Left renal pelvis (tissue), 4 donors: ENCODE results near the gene GABBR1. TPM values are rescaled to one million over a fixed set of nuclear protein-coding genes. Genes with fewer than 3 reads are reported as not detected.

Experiments used
- DNase-seq, 4 donors: peaks; one replicate each; pipeline ENCODE4 v3.0.0-alpha.2; 2013; ENCODE audit warnings: low read depth in 4 of 4, low spot score in 3 of 4
- polyA plus RNA-seq, 4 donors: library from polyadenylated mRNA; unstranded; fragments of 120-200 nt; gene quantifications; one replicate each; pipeline ENCODE4 v1.2.1, GENCODE V29; 2013; ENCODE audit not compliant: insufficient read length in 4 of 4

The GABBR1 gene
- polyA plus RNA-seq, 4 donors, result 54.1 to 108 (median 81.6) TPM

GRCh38 chr6:29625337-29625930 lies 7.5 kb downstream of the GABBR1 start:
- no peak for DNase-seq

- no peak for DNase-seq
These were observed 8.4 kb downstream of the GABBR1 start for GRCh38 chr6:29624520-29624961.

GRCh38 chr6:29620630-29621029 lies 12.4 kb downstream of the GABBR1 start:
- DNase-seq, result no peak

GRCh38 chr6:29619578-29620160 lies 13.3 kb downstream of the GABBR1 start:
- DNase-seq, result no peak

GRCh38 chr6:29617782-29618554 lies 15.0 kb downstream of the GABBR1 start:
- DNase-seq, result no peak

- no peak for DNase-seq
These were observed 21.6 kb downstream of the GABBR1 start for GRCh38 chr6:29611426-29611825.

- no peak for DNase-seq
These were observed 22.4 kb downstream of the GABBR1 start for GRCh38 chr6:29610540-29610939.

- DNase-seq, result no peak
These were observed 24.9 kb downstream of the GABBR1 start for GRCh38 chr6:29608131-29608530.

- DNase-seq, result no peak
These were observed 29.1 kb downstream of the GABBR1 start for GRCh38 chr6:29603930-29604329.

GRCh38 chr6:29603456-29603855 lies 29.5 kb downstream of the GABBR1 start:
- DNase-seq, result no peak

GRCh38 chr6:29602564-29603361 lies 30.2 kb downstream of the GABBR1 start:
- no peak for DNase-seq

GRCh38 chr6:29598172-29598747 lies 34.7 kb downstream of the GABBR1 start:
- DNase-seq, result no peak

GRCh38 chr6:29597184-29597583 lies 35.8 kb downstream of the GABBR1 start:
- no peak for DNase-seq

- no peak for DNase-seq
These were observed 36.5 kb downstream of the GABBR1 start for GRCh38 chr6:29596381-29596900.

- no peak for DNase-seq
These were observed 39.7 kb downstream of the GABBR1 start for GRCh38 chr6:29593199-29593855.

GRCh38 chr6:29591677-29592076 lies 41.3 kb downstream of the GABBR1 start:
- no peak for DNase-seq

GRCh38 chr6:29590218-29590808 lies 42.7 kb downstream of the GABBR1 start:
- no peak for DNase-seq

GRCh38 chr6:29589423-29590048 lies 43.4 kb downstream of the GABBR1 start:
- peak in 2 of 4 donors; percentile 14 to 27 for DNase-seq

- DNase-seq, result no peak
These were observed 48.2 kb downstream of the GABBR1 start, which contains the start of gene OR2H2 for GRCh38 chr6:29584821-29585220. Gene OR2H2 (plus strand): TSS chr6:29585121. CDS start chr6:29587945, 2,824 bp downstream.
